ENCODE results near the gene PSG1.
"Not testable (repeated sequence)": the region's sequence is repeated elsewhere in the genome, so short reads cannot be mapped to it uniquely, and the experiment has no call there.

The PSG1 gene

DNA sequence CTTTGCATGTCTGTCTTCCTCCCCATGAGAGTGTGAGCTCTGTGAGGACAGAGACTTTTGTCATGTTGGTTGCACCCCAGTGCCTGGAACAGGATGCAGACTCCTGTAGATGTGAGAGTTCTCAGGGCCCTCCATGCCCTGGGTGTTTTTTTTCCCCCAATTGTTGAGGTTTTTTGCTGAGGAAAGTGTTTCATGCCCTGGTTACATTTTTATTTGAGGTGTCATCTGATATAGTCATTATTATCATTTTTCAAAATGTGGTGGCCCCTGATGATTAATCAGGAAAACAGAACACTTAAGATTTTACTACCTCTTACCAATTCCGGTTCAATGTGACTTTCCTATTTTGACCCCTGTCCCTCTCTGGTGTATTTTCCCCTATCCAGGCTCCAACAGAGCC is 37.4 kb upstream of the PSG1 start:
- not testable (repeated sequence) for H3K36me3 ChIP-seq (ENCODE audit: low read length); H3F3A ChIP-seq (ENCODE audit: insufficient read depth); H3K9me3 ChIP-seq (ENCODE audit: insufficient read depth, low read length); H3K27ac ChIP-seq (ENCODE audit: low read depth, low read length); H3K4me2 ChIP-seq (ENCODE audit: low read depth, low read length, poor library complexity, severe bottlenecking); H3K9ac ChIP-seq (ENCODE audit: low read length); H3K79me2 ChIP-seq (ENCODE audit: insufficient read depth, low read length); H3K4me3 ChIP-seq (ENCODE audit: insufficient read depth, low read length, poor library complexity, severe bottlenecking); H4K20me1 ChIP-seq (ENCODE audit: low read depth, low read length); H3K27me3 ChIP-seq (ENCODE audit: low read length); H2AFZ ChIP-seq (ENCODE audit: low read depth, low read length, severe bottlenecking); H3K9me2 ChIP-seq (replicated peaks; ENCODE audit: insufficient read depth, low read length)

DNA sequence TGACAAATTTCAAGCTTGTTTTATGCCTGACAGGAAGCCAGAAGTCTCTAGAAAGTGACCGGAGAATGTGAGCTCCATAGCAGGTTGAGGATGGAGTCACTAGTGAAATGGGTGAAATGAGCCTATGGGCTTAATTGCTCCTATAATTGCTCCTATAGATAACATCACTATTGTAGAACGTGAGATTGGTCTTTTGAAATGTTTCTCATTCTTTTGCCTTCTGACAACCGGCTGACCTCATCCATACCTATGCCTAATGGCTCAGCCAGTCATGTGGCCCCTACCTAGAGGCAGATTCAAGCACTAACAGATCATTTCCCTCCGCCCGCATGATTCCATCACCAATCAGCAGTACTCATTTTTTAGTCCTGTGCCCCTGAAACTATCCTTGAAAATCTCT is 34.0 kb upstream of the PSG1 start:
- H3K36me3 ChIP-seq (ENCODE audit: low read length); H3K4me2 ChIP-seq (ENCODE audit: low read depth, low read length, poor library complexity, severe bottlenecking); H3K27me3 ChIP-seq (ENCODE audit: low read length); H3K27ac ChIP-seq (ENCODE audit: low read depth, low read length); H3K4me3 ChIP-seq (ENCODE audit: insufficient read depth, low read length, poor library complexity, severe bottlenecking); H3K79me2 ChIP-seq (ENCODE audit: insufficient read depth, low read length); H4K20me1 ChIP-seq (ENCODE audit: low read depth, low read length); H3K9me2 ChIP-seq (replicated peaks; ENCODE audit: insufficient read depth, low read length); H3K9ac ChIP-seq (ENCODE audit: low read length); H2AFZ ChIP-seq (ENCODE audit: low read depth, low read length, severe bottlenecking); H3F3A ChIP-seq (ENCODE audit: insufficient read depth); H3K9me3 ChIP-seq (ENCODE audit: insufficient read depth, low read length): not testable (repeated sequence)

- not testable (repeated sequence) for H3F3A ChIP-seq (ENCODE audit: insufficient read depth); H3K36me3 ChIP-seq (ENCODE audit: low read length); H3K79me2 ChIP-seq (ENCODE audit: insufficient read depth, low read length); H3K27me3 ChIP-seq (ENCODE audit: low read length); H3K4me2 ChIP-seq (ENCODE audit: low read depth, low read length, poor library complexity, severe bottlenecking); H3K27ac ChIP-seq (ENCODE audit: low read depth, low read length); H3K4me3 ChIP-seq (ENCODE audit: insufficient read depth, low read length, poor library complexity, severe bottlenecking); H4K20me1 ChIP-seq (ENCODE audit: low read depth, low read length); H3K9ac ChIP-seq (ENCODE audit: low read length); H3K9me3 ChIP-seq (ENCODE audit: insufficient read depth, low read length); H2AFZ ChIP-seq (ENCODE audit: low read depth, low read length, severe bottlenecking); H3K9me2 ChIP-seq (replicated peaks; ENCODE audit: insufficient read depth, low read length)
These were observed 33.4 kb upstream of the PSG1 start for GRCh38 chr19:42912941-42913340.

GRCh38 chr19:42911731-42912130 is 32.2 kb upstream of the PSG1 start:
- not testable (repeated sequence) for H3K9ac ChIP-seq (ENCODE audit: low read length); H3K9me2 ChIP-seq (replicated peaks; ENCODE audit: insufficient read depth, low read length); H3K27me3 ChIP-seq (ENCODE audit: low read length); H4K20me1 ChIP-seq (ENCODE audit: low read depth, low read length); H3K4me2 ChIP-seq (ENCODE audit: low read depth, low read length, poor library complexity, severe bottlenecking); H3K27ac ChIP-seq (ENCODE audit: low read depth, low read length); H3K79me2 ChIP-seq (ENCODE audit: insufficient read depth, low read length); H3K36me3 ChIP-seq (ENCODE audit: low read length); H3K4me3 ChIP-seq (ENCODE audit: insufficient read depth, low read length, poor library complexity, severe bottlenecking); H3K9me3 ChIP-seq (ENCODE audit: insufficient read depth, low read length); H2AFZ ChIP-seq (ENCODE audit: low read depth, low read length, severe bottlenecking); H3F3A ChIP-seq (ENCODE audit: insufficient read depth)

DNA sequence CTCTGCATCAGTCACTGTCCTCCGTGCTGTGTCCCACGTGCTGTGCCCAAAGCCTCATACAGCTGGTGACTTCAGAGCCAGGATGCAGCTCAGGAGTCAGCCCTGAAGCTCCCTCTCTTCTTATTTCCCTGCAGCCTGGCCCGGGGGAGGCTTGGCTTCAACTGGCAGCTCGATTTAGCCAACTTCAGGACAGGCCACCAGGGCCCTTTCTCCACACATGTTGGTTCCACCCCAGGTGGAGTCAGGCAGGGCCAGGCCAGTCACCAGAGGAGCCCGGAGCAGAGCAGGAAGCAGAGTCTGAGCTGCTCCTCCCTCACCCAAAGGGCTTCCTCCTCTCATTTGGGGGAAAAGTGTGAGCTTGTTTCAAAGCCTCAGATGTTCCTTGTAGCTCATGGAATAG is 26.6 kb upstream of the PSG1 start:
- H4K20me1 ChIP-seq (ENCODE audit: low read depth, low read length); H3K9me3 ChIP-seq (ENCODE audit: insufficient read depth, low read length); H3K79me2 ChIP-seq (ENCODE audit: insufficient read depth, low read length); H3K9ac ChIP-seq (ENCODE audit: low read length); H2AFZ ChIP-seq (ENCODE audit: low read depth, low read length, severe bottlenecking); H3K9me2 ChIP-seq (replicated peaks; ENCODE audit: insufficient read depth, low read length); H3K27me3 ChIP-seq (ENCODE audit: low read length); H3K4me3 ChIP-seq (ENCODE audit: insufficient read depth, low read length, poor library complexity, severe bottlenecking); H3K36me3 ChIP-seq (ENCODE audit: low read length); H3F3A ChIP-seq (ENCODE audit: insufficient read depth); H3K27ac ChIP-seq (ENCODE audit: low read depth, low read length); H3K4me2 ChIP-seq (ENCODE audit: low read depth, low read length, poor library complexity, severe bottlenecking): not testable (repeated sequence)

- H3K4me2 ChIP-seq (ENCODE audit: low read depth, low read length, poor library complexity, severe bottlenecking); H3K36me3 ChIP-seq (ENCODE audit: low read length); H4K20me1 ChIP-seq (ENCODE audit: low read depth, low read length); H3K9me2 ChIP-seq (replicated peaks; ENCODE audit: insufficient read depth, low read length); H3K4me3 ChIP-seq (ENCODE audit: insufficient read depth, low read length, poor library complexity, severe bottlenecking); H3K9me3 ChIP-seq (ENCODE audit: insufficient read depth, low read length); H3F3A ChIP-seq (ENCODE audit: insufficient read depth); H3K27ac ChIP-seq (ENCODE audit: low read depth, low read length); H3K79me2 ChIP-seq (ENCODE audit: insufficient read depth, low read length); H3K27me3 ChIP-seq (ENCODE audit: low read length); H2AFZ ChIP-seq (ENCODE audit: low read depth, low read length, severe bottlenecking); H3K9ac ChIP-seq (ENCODE audit: low read length): not testable (repeated sequence)
These were observed 21.0 kb upstream of the PSG1 start for GRCh38 chr19:42900561-42900960.

- H3K4me3 ChIP-seq (ENCODE audit: insufficient read depth, low read length, poor library complexity, severe bottlenecking); H3K27ac ChIP-seq (ENCODE audit: low read depth, low read length); H3K79me2 ChIP-seq (ENCODE audit: insufficient read depth, low read length); H4K20me1 ChIP-seq (ENCODE audit: low read depth, low read length); H3F3A ChIP-seq (ENCODE audit: insufficient read depth); H3K9ac ChIP-seq (ENCODE audit: low read length); H3K36me3 ChIP-seq (ENCODE audit: low read length); H3K9me3 ChIP-seq (ENCODE audit: insufficient read depth, low read length); H3K4me2 ChIP-seq (ENCODE audit: low read depth, low read length, poor library complexity, severe bottlenecking); H3K9me2 ChIP-seq (replicated peaks; ENCODE audit: insufficient read depth, low read length); H2AFZ ChIP-seq (ENCODE audit: low read depth, low read length, severe bottlenecking); H3K27me3 ChIP-seq (ENCODE audit: low read length): not testable (repeated sequence)
These were observed 20.2 kb upstream of the PSG1 start for GRCh38 chr19:42899674-42900073.

- not testable (repeated sequence) for H3K4me3 ChIP-seq (ENCODE audit: insufficient read depth, low read length, poor library complexity, severe bottlenecking); H3K9me3 ChIP-seq (ENCODE audit: insufficient read depth, low read length); H3K9ac ChIP-seq (ENCODE audit: low read length); H2AFZ ChIP-seq (ENCODE audit: low read depth, low read length, severe bottlenecking); H3K36me3 ChIP-seq (ENCODE audit: low read length); H3F3A ChIP-seq (ENCODE audit: insufficient read depth); H3K27ac ChIP-seq (ENCODE audit: low read depth, low read length); H3K9me2 ChIP-seq (replicated peaks; ENCODE audit: insufficient read depth, low read length); H3K4me2 ChIP-seq (ENCODE audit: low read depth, low read length, poor library complexity, severe bottlenecking); H3K27me3 ChIP-seq (ENCODE audit: low read length); H4K20me1 ChIP-seq (ENCODE audit: low read depth, low read length); H3K79me2 ChIP-seq (ENCODE audit: insufficient read depth, low read length)
These were observed 19.6 kb upstream of the PSG1 start for GRCh38 chr19:42899110-42899509.

DNA sequence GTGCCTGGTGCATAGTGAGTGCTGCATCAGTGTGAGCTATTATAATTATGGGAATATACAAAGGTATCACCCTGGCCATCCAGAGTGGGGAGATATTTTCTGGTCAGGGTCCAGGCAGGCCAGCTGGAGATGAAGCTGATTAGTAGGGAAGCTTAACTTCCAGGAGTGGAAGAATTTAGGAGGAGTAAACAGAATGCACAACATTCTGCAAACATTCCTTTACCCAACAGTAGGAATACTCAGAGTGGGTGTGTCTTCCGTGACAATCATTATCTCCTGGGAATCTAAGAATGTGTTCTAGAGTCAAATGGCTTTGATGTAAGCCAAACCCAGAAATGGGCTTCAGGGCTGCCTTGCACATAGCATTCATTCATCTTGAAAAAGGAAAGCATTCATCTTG is 19.1 kb upstream of the PSG1 start:
- not testable (repeated sequence) for H2AFZ ChIP-seq (ENCODE audit: low read depth, low read length, severe bottlenecking); H3K4me2 ChIP-seq (ENCODE audit: low read depth, low read length, poor library complexity, severe bottlenecking); H3K9me2 ChIP-seq (replicated peaks; ENCODE audit: insufficient read depth, low read length); H3K4me3 ChIP-seq (ENCODE audit: insufficient read depth, low read length, poor library complexity, severe bottlenecking); H3K36me3 ChIP-seq (ENCODE audit: low read length); H3K9ac ChIP-seq (ENCODE audit: low read length); H4K20me1 ChIP-seq (ENCODE audit: low read depth, low read length); H3K79me2 ChIP-seq (ENCODE audit: insufficient read depth, low read length); H3F3A ChIP-seq (ENCODE audit: insufficient read depth); H3K27ac ChIP-seq (ENCODE audit: low read depth, low read length); H3K9me3 ChIP-seq (ENCODE audit: insufficient read depth, low read length); H3K27me3 ChIP-seq (ENCODE audit: low read length)
